ENCODE measurements around the gene BRI3. TPM values are rescaled to one million over a fixed set of nuclear protein-coding genes. Genes with fewer than 3 reads are reported as not detected.

BRI3 gene
- total RNA-seq, 2 experiments from 2014 or later: 42.0 to 48.3 TPM

DNA sequence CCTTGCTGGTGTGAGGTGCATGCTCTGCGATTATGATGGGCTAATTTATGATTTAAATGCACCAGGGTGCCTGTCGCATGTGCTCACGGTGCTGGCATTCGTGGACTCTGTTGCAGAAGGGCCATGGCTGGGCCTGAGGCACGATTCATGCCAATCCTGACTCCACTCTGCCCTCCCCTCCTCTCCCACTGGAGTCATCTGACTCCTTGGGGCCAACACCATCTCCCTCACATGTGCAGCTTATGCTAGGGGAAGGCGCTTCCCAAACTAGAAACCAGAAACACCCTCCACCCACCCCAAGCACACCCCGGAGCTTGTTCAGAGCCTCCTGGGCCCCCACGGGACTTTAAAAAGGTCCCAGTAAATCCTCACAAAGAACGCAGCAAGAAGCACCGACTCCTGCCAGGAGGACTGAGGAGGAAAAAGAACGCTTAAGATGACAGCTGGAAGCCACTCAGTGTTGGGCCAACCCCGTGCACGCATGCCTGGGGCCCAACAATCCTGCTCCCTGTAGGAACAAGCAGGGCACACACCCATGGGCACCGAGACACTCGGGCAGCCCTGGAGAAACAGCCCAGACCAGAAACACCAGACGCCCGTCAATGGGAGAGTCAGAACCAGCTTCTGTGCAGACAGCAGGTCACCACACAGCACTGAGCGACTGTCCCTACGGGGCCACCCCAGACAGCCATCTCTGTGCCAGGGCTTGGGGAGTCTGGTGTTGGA is 14.1 kb downstream of the BRI3 start:
- POLR2A ChIA-PET: no interaction called here
- H3K36me3 Mint-ChIP-seq (ENCODE audit: low read depth): no peaks in the 10 kb centered on the region
- H3K9me3 Mint-ChIP-seq: no peaks in the 10 kb centered on the region
- H3K27ac Mint-ChIP-seq: no peak overlapping the region
- H3K4me1 Mint-ChIP-seq: no peaks in the 10 kb centered on the region
- H3K4me3 Mint-ChIP-seq: no peak overlapping the region
- CTCF ChIA-PET: no interaction called here
- DNase-seq: no peak
- no peaks in the 10 kb centered on the region for H3K27me3 Mint-ChIP-seq

DNA sequence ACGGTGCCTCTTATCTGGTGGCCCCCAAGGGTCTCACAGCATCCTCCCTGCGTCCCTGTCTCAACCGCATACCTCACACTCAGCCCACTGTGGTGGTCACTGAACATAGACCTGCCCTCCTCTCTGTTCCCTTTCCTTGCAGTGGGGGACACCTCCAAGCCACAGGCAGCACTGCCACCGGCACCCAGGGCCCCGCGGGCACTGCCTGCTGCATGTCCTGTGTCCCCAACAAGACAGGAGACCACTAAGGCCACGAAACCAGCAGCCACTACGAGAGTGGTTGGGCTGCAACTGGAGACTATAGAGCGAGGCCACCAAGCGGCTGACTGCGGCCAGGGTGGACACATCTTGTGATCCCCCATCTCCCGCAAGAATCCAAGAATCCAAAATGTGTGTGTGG is 15.3 kb downstream of the BRI3 start:
- H3K36me3 Mint-ChIP-seq (ENCODE audit: low read depth): no peaks in the 10 kb centered on the region
- ChIA-PET POLR2A (no interaction called here), CTCF (no interaction called here)

DNA sequence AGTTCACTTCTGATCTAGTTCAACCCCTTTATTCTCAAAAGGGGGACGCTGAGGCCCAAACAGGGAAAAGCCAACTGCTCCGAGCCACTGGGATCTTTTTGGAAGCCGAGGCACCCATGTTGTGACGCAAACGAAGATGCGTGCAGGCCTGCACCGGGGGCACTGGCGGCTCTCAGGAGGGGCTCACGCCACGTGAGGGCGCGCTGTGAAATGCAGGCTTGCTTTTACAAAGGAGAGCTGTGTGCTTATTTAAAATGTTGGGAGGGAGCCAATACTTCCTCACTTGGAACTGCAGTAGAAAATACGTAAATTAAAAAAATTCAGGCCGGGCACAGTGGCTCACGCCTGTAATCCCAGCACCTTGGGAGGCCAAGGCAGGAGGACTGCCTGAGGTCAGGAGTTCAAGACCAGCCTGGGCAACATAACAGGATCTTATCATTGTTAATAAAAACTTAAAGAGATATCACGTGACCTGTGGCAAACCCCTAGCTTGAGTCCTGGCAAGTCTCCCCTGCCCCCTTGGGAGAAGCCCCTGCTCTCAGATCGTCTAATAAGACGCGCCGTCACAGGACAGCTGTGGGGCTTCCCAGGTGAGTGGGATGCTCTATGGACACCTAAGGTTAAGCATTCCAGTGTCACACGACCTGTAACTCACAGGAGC is 16.3 kb downstream of the BRI3 start:
- DNase-seq: no peak
- H3K27me3 Mint-ChIP-seq: no peaks in the 10 kb centered on the region
- H3K4me1 Mint-ChIP-seq: no peaks in the 10 kb centered on the region
- H3K4me3 Mint-ChIP-seq: no peak overlapping the region
- ChIA-PET CTCF (no interaction called here), POLR2A (no interaction called here)
- no peaks in the 10 kb centered on the region for H3K36me3 Mint-ChIP-seq (ENCODE audit: low read depth)
- H3K27ac Mint-ChIP-seq: no peak overlapping the region
- H3K9me3 Mint-ChIP-seq: no peaks in the 10 kb centered on the region

More for the DNA sequence above, 15.3 kb downstream of the BRI3 start:
- H3K4me1 Mint-ChIP-seq: no peaks in the 10 kb centered on the region
- no peak overlapping the region for H3K4me3 Mint-ChIP-seq
- no peak for DNase-seq
- no peak overlapping the region for H3K27ac Mint-ChIP-seq
- H3K9me3 Mint-ChIP-seq: no peaks in the 10 kb centered on the region
- H3K27me3 Mint-ChIP-seq: no peaks in the 10 kb centered on the region

DNA sequence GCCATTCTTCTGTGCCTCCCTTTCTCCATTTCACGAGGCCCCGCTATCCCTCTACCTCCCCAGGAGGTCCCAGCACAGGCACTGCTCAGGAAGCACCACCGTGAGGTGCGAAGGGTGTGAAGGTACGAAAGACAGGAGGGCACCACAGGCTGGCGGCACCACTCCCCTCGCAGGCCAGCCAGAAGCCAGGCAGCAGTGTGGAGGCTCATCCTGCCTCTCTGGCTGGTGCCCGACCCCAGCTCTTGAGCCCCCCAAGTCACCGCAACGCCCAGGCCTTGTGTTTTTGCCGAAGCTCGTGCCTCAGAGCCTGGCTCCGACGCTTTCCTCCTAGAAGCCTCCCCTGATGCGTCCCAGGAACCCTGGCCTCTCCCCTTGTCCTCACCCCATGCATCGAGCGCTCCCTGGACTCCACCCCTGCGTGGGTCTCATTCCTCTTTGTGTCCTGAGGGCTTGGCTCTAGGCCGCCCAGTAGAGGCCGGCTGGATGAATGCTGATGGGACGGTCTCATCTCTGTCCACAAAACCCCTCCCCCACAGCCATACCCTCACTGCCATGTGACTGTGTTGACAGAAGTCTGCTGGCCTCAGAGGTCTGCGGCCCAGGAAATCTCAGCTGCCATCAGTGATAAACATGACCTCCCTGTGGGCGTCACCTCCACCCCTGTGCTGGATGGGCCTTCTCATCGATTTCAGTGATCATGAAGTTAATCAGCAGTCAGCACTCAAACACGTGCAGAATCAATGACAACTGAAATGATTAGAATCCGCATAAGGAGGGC is 19.3 kb downstream of the BRI3 start:
- no peaks in the 10 kb centered on the region for H3K4me1 Mint-ChIP-seq
- H3K36me3 Mint-ChIP-seq (ENCODE audit: low read depth): no peaks in the 10 kb centered on the region
- ChIA-PET POLR2A (no interaction called here), CTCF (interaction anchor here (0.6 kb wide), 2 partner anchors 14 to 16 kb away, joined by 3 read pairs; no protein-coding TSS in a partner anchor)
- H3K9me3 Mint-ChIP-seq: no peaks in the 10 kb centered on the region
- no peak overlapping the region for H3K27ac Mint-ChIP-seq
- no peaks in the 10 kb centered on the region for H3K27me3 Mint-ChIP-seq
- no peak for DNase-seq
- no peak overlapping the region for H3K4me3 Mint-ChIP-seq

DNA sequence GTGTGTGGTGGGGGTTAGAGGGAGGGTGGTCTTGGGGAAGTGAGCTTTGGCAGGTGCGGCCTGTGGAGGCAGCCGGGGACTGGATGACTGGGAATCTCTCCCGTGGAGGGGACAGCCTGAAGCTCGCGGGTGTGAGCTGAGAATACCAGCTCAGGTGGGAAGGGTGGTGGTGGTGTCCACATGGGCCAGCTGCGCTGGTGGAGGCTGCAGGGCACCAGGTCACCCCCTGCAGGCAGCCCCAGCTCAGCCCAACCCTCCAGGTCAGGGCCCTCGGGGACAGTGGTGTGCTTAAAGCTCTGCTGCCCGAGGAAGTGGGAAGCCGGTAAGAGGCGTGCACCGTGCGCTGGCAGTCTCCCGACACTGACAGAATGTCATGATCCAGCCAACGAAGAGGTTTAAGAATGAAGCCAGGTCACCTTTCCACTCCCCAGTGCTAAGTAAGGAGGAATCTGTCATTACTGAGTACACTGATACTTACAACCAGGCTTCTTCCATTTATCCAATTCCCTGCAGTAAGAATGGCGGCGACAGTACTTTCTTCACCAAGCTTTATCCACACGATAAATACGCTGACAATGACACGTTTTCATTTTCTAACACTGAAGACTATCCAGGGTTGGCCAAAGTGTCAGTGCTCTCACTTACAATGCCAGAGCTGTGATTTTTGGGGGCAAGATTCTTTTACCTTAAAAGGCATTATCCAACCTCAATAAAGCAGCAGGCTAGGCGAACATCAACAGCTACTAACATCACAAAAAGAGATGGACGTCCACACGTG is 20.4 kb downstream of the BRI3 start:
- H3K36me3 Mint-ChIP-seq (ENCODE audit: low read depth): no peaks in the 10 kb centered on the region
- H3K27ac Mint-ChIP-seq: no peak overlapping the region
- no peaks in the 10 kb centered on the region for H3K9me3 Mint-ChIP-seq
- H3K27me3 Mint-ChIP-seq: no peaks in the 10 kb centered on the region
- H3K4me3 Mint-ChIP-seq: no peak overlapping the region
- no peaks in the 10 kb centered on the region for H3K4me1 Mint-ChIP-seq
- DNase-seq: no peak
- POLR2A ChIA-PET: no interaction called here
- CTCF ChIA-PET: interaction anchor here (0.6 to 1.5 kb wide), 3 partner anchors 13 to 25 kb away, joined by 3 read pairs; no protein-coding TSS in a partner anchor

DNA sequence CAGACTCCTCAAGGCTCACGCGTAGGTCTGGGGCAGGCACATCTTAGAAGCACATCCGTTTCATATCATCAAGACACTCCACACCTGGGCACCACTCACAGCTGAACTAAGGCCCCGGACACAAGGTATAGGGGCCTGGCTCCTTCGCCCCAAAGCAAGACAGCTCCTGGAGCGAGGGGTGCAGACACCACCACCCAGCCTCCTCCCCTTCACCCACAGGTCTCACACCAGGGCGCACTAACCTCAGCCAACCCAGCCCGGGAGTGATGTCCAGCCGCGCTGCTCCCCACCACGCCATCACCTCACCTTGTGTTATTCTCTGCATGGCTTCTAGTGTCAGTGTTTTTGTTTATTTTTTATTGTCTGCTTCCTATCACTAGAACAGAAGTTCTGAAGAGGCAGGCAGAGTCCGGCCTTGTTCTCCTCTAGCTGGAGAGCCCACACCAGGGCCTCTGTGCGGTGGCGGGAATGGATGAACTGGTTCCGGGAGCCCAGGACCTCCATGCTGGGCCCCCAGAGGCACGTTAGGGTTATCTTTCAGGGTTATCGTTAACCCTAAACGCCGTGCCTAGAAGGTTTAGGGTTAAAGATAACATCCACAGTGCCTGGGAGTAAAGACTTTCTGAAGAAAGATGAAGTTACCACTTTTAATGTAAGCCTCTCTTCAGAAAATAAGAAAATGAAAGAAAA is 21.8 kb downstream of the BRI3 start:
- Mint-ChIP-seq H3K27me3 (no peaks in the 10 kb centered on the region), H3K9me3 (no peaks in the 10 kb centered on the region), H3K4me3 (no peak overlapping the region), H3K27ac (no peak overlapping the region), H3K4me1 (no peaks in the 10 kb centered on the region), H3K36me3 (ENCODE audit: low read depth) (no peaks in the 10 kb centered on the region)
- ChIA-PET POLR2A (no interaction called here), CTCF (interaction anchor here (1.5 kb wide), 1 partner anchor 23 kb away, joined by 3 read pairs; no protein-coding TSS in a partner anchor)
- DNase-seq: no peak

DNA sequence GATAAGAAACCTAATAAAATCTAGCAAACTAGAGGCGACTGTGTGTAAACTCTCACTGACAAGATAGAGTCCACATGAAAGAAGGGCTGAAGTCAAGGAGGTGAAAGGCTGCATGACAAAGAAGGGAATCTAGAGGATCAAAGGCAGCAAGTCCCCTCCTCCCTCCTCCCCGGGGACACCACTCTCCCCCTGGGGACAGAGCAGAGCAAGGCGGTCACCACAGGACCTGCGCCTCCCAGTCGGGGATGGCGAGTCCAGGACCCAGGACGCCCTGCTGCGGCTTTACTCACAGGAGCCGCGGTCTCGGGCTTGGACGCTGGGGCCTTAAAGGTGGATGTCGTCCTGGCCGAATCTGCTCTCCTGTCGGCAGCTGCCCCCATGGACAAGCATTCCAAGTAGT is 22.4 kb downstream of the BRI3 start:
- ChIA-PET POLR2A (no interaction called here), CTCF (interaction anchor here (0.6 kb wide), 1 partner anchor 500 kb away, joined by 7 read pairs; no protein-coding TSS in a partner anchor)
- Mint-ChIP-seq H3K27ac (no peak overlapping the region), H3K4me1 (no peaks in the 10 kb centered on the region), H3K9me3 (no peaks in the 10 kb centered on the region), H3K36me3 (ENCODE audit: low read depth) (no peaks in the 10 kb centered on the region), H3K4me3 (no peak overlapping the region), H3K27me3 (no peaks in the 10 kb centered on the region)
- no peak for DNase-seq

DNA sequence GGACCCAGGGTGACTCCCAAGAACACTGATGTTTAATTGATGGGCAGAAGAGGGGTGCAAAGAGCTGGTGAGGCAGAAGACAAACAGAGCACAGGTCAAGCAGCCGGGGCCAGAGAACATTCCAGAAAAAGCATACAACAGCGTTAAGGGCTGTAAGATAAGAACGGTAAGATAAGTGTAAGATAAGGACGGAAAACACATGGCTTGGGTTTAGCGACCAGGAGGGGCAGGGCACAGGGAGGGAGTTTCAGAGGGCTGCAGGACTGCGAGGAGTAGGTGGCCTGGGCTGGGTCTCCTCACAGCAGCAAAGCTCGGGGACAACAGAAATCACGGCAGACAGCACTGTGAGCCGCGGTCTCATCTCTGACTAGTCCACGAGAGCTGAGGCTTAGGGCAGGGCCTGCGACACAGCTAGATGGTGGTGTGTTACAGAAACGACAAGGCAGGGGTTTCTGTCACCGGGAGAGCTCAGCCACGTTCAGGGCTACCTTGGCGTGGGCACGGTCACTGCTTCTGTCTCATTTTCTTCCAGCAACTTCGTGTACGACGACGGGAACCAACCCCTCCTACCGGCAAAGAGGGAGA is 24.6 kb downstream of the BRI3 start:
- no peaks in the 10 kb centered on the region for H3K36me3 Mint-ChIP-seq (ENCODE audit: low read depth)
- H3K4me3 Mint-ChIP-seq: no peak overlapping the region
- H3K27ac Mint-ChIP-seq: no peak overlapping the region
- CTCF ChIA-PET: no interaction called here
- no peaks in the 10 kb centered on the region for H3K27me3 Mint-ChIP-seq
- H3K9me3 Mint-ChIP-seq: no peaks in the 10 kb centered on the region
- H3K4me1 Mint-ChIP-seq: no peaks in the 10 kb centered on the region
- POLR2A ChIA-PET: no interaction called here
- DNase-seq: no peak

DNA sequence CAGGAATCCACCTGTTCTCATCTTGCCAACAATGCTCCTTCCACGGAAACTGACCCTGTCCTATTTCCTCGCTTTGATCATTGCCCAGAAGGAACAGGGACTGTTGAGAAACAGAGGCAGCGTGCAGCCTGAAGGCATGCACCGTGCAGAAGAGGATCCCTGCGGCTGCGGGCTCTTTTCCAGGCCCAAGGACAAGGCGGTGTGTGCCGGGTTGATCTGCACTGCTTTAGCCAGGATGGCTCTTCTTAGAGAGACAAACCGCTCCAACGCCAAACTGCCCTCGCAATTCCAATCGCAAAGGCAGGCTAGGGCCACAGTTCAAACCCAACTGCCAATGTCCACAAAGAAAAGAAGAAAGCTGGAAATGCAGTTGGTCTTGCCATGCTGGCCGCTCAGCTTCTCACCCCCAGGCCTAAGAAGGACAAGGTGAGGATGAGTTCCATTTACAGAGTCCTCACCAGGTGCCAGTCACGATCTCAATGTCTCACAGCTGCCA is 26.5 kb downstream of the BRI3 start:
- H3K4me1 Mint-ChIP-seq: no peaks in the 10 kb centered on the region
- no peak overlapping the region for H3K4me3 Mint-ChIP-seq
- no peaks in the 10 kb centered on the region for H3K9me3 Mint-ChIP-seq
- no peaks in the 10 kb centered on the region for H3K27me3 Mint-ChIP-seq
- H3K27ac Mint-ChIP-seq: no peak overlapping the region
- no peaks in the 10 kb centered on the region for H3K36me3 Mint-ChIP-seq (ENCODE audit: low read depth)
- CTCF ChIA-PET: interaction anchor here (0.6 to 0.8 kb wide), 2 partner anchors 13 to 417 kb away, joined by 3 to 5 read pairs; no protein-coding TSS in a partner anchor
- DNase-seq: no peak
- POLR2A ChIA-PET: interaction anchor here (0.7 kb wide), 1 partner anchor 312 kb away, joined by 3 read pairs; no protein-coding TSS in a partner anchor

DNA sequence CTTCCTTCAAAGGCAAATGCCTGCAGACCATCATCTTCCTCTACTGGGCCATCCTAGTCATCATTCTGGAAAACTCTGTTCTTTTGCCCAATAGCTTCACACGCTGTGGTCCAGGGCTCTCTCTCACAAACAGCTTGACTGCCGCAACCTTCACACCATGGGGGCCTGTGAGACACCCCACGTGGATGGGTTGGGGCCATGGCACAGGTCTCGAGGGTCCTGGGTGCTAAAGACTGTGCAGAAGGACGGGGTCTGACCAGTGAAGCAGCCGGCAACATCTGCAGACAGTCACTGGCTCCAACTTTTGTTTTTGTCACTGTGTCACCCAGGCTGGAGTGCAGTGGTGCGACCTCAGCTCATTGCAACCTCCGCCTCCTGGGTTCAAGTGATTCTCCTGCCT is 28.1 kb downstream of the BRI3 start:
- CTCF ChIA-PET: no interaction called here
- no peak for DNase-seq
- H3K9me3 Mint-ChIP-seq: no peaks in the 10 kb centered on the region
- H3K36me3 Mint-ChIP-seq (ENCODE audit: low read depth): no peaks in the 10 kb centered on the region
- POLR2A ChIA-PET: no interaction called here
- H3K4me3 Mint-ChIP-seq: no peak overlapping the region
- no peaks in the 10 kb centered on the region for H3K4me1 Mint-ChIP-seq
- H3K27ac Mint-ChIP-seq: no peak overlapping the region
- no peaks in the 10 kb centered on the region for H3K27me3 Mint-ChIP-seq

DNA sequence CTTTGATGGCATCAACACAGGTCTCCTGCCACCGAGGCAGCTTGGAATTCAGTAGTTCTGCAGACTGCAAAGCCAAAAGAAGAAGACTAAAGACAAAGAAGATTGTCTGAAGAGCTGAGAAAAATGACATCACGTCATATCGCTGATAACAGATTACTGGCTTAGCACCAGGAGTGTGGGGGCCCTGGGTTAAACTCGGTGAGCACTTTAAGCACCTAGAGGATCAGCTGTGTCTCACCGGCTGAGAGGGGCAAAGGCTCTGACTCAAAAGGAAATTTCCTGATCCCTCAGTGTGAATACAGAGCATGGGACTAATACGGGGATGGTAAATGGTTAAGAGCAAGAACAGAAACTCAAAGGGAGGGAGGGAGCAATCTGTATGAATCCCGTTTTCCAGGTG is 30.7 kb downstream of the BRI3 start:
- no peak for DNase-seq
- Mint-ChIP-seq H3K4me3 (no peak overlapping the region), H3K27ac (no peak overlapping the region), H3K36me3 (ENCODE audit: low read depth) (no peaks in the 10 kb centered on the region), H3K27me3 (no peaks in the 10 kb centered on the region), H3K4me1 (no peaks in the 10 kb centered on the region), H3K9me3 (no peaks in the 10 kb centered on the region)
- ChIA-PET CTCF (interaction anchor here (0.6 kb wide), 1 partner anchor 94 kb away, joined by 3 read pairs; no protein-coding TSS in a partner anchor), POLR2A (no interaction called here)

DNA sequence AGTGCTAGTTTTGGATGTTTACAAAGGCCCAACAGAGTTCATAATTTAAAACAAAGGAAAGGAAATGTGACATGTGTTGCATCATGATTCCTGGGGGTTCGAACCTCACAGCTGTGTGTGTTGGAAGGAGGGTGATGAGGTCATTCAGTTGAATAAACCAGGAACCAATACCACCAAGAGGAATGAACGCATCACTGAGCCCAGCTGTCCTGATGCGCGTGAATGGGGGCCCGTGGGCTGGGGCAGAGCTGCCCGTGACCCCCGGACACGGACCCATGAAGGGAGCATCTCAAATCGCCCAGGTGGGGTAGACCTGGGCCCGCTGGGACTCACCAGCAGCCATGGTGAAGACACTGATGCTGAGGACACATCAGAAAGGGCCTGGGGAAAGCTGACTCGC is 33.0 kb downstream of the BRI3 start:
- no peak for DNase-seq
- CTCF ChIA-PET: interaction anchor here (0.6 kb wide), 1 partner anchor 13 kb away, joined by 3 read pairs; no protein-coding TSS in a partner anchor
- H3K27ac Mint-ChIP-seq: no peak overlapping the region
- H3K36me3 Mint-ChIP-seq (ENCODE audit: low read depth): no peaks in the 10 kb centered on the region
- POLR2A ChIA-PET: no interaction called here
- H3K9me3 Mint-ChIP-seq: no peaks in the 10 kb centered on the region
- H3K27me3 Mint-ChIP-seq: no peaks in the 10 kb centered on the region
- H3K4me3 Mint-ChIP-seq: no peak overlapping the region
- no peaks in the 10 kb centered on the region for H3K4me1 Mint-ChIP-seq

All from activated CD4-positive, alpha-beta T cell treated with anti-CD3 and anti-CD28 coated beads, Interleukin-2, amount 10 ng/mL, durations not matched to agents 7 days and 5 days (primary cell).